ENCODE measurements around the gene LIPA.

The LIPA gene

DNA sequence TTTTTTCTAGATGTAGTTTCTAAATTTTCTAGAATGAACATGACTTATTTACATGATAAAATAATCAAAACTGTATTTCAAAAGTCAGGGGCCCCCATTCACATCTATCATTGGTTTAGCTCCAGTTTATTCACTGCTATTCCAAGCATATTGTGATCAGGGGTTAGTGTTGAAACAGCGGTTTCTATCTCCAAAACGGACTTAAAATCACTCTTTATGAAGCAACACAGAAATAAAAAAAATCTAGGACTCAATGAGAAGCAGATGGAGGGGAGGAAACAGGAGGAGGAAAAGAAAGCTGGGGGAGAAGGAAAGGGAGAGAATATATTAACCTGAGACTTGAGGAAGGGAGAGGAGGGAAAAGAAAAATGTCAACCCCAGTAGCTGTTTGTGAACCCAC lies 29.7 kb downstream of the LIPA start:
- no peak overlapping the region for H3K14ac ChIP-seq (ENCODE audit: low read length in 2 of 2)
- no peaks in the 10 kb centered on the region for H3K4me1 ChIP-seq (ENCODE audit: control insufficient read depth, insufficient read depth, low read depth, low read length)
- H3K23ac ChIP-seq (ENCODE audit: low read length in 2 of 2): no peak overlapping the region
- WGBS: 95% methylated on average over 2 of the region's 2 CpGs
- H2BK120ac ChIP-seq (ENCODE audit: low read depth, low read length): no peak overlapping the region
- DNase-seq: no peak
- no peaks in the 10 kb centered on the region for H3K27me3 ChIP-seq (ENCODE audit: control insufficient read depth in 1 of 2, insufficient read depth in 1 of 2, low read length in 2 of 2)
- H3K18ac ChIP-seq (ENCODE audit: low read depth in 1 of 2, low read length in 2 of 2): no peak overlapping the region
- no peak overlapping the region for H2BK12ac ChIP-seq (ENCODE audit: low read length in 2 of 2)
- H3K36me3 ChIP-seq (ENCODE audit: control insufficient read depth in 1 of 2, insufficient read depth in 2 of 2, low read depth in 1 of 2, low read length in 2 of 2): peaks cover 3 to 65% of the 10 kb centered on the region in 2 experiments
- no peak overlapping the region for H2AFZ ChIP-seq (ENCODE audit: low read depth, low read length)
- H2BK15ac ChIP-seq (ENCODE audit: low read depth, poor library complexity, severe bottlenecking): no peak overlapping the region
- H3K9ac ChIP-seq (ENCODE audit: low read length): peak overlapping the region; percentile 31
- no peaks in the 10 kb centered on the region for H3K9me3 ChIP-seq (ENCODE audit: control insufficient read depth, low read length)
- no peak overlapping the region for H4K8ac ChIP-seq (ENCODE audit: low read length)
- no peak overlapping the region for H3K4me3 ChIP-seq (ENCODE audit: insufficient read depth in 1 of 2, low read depth in 1 of 2, low read length in 2 of 2)
- no peaks in the 10 kb centered on the region for H3K79me1 ChIP-seq (replicated peaks; ENCODE audit: low read length, poor library complexity, severe bottlenecking)
- no peak overlapping the region for H4K91ac ChIP-seq (ENCODE audit: low read length)
- H3K4me2 ChIP-seq (ENCODE audit: low read length, poor library complexity, severe bottlenecking): no peak overlapping the region
- H2AK5ac ChIP-seq (ENCODE audit: low read length, severe bottlenecking): no peak overlapping the region
- H3K27ac ChIP-seq (ENCODE audit: low read length, poor library complexity, severe bottlenecking): no peak overlapping the region
- H2BK5ac ChIP-seq (ENCODE audit: low read depth, low read length, poor library complexity, severe bottlenecking): no peak overlapping the region
- H3K4ac ChIP-seq (ENCODE audit: low read depth in 1 of 2, low read length in 2 of 2): no peak overlapping the region

DNA sequence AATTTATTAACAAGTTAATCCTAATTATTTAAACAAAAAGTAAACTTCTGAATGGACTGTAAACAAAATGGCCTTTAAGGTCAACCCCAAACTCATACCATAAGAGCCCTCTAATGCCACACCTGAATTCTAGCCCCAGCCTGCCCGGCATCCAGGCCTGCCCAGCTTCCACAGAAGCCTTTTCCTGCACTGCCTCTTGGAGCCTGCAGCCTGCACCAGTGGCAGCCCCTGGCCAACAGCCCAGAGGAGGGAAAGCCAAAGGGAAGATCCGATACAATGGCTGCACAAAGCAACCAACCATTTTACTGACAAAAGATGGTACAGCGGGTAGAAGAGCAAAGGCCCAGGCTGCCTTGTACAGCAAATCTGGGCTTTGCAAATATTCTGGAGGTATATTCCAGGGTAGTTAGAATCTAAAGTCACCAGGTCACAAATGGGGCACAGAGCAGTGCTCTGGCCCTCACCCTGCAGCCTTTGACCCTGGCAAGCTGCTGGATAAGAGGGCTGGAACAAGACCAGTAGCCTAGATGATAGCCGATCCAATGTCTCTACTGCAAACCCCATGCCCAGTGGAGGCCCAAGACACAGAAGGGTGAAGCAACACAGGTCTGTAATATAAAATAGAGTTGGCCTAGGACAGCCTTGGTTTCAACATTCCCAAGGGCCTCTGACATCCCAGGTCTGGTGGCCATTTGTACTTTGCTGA lies 31.9 kb downstream of the LIPA start:
- Histone ChIP-seq H3K27me3 (ENCODE audit: control insufficient read depth in 1 of 2, insufficient read depth in 1 of 2, low read length in 2 of 2) (no peaks in the 10 kb centered on the region), H4K8ac (ENCODE audit: low read length) (no peak overlapping the region), H3K9me3 (ENCODE audit: control insufficient read depth, low read length) (no peaks in the 10 kb centered on the region), H2BK120ac (ENCODE audit: low read depth, low read length) (no peak overlapping the region), H3K18ac (ENCODE audit: low read depth in 1 of 2, low read length in 2 of 2) (no peak overlapping the region), H2BK12ac (ENCODE audit: low read length in 2 of 2) (no peak overlapping the region), H2BK5ac (ENCODE audit: low read depth, low read length, poor library complexity, severe bottlenecking) (no peak overlapping the region), H2AK5ac (ENCODE audit: low read length, severe bottlenecking) (no peak overlapping the region), H3K36me3 (ENCODE audit: control insufficient read depth in 1 of 2, insufficient read depth in 2 of 2, low read depth in 1 of 2, low read length in 2 of 2) (peaks cover 3 to 62% of the 10 kb centered on the region in 2 experiments), H2BK15ac (ENCODE audit: low read depth, poor library complexity, severe bottlenecking) (no peak overlapping the region), H3K9ac (ENCODE audit: low read length) (no peak overlapping the region), H2AFZ (ENCODE audit: low read depth, low read length) (no peak overlapping the region), H3K4me3 (ENCODE audit: insufficient read depth in 1 of 2, low read depth in 1 of 2, low read length in 2 of 2) (no peak overlapping the region), H3K4me1 (ENCODE audit: control insufficient read depth, insufficient read depth, low read depth, low read length) (no peaks in the 10 kb centered on the region), H3K14ac (ENCODE audit: low read length in 2 of 2) (no peak overlapping the region), H3K79me1 (replicated peaks; ENCODE audit: low read length, poor library complexity, severe bottlenecking) (no peaks in the 10 kb centered on the region), H4K91ac (ENCODE audit: low read length) (no peak overlapping the region), H3K23ac (ENCODE audit: low read length in 2 of 2) (no peak overlapping the region), H3K4me2 (ENCODE audit: low read length, poor library complexity, severe bottlenecking) (no peak overlapping the region), H3K4ac (ENCODE audit: low read depth in 1 of 2, low read length in 2 of 2) (no peak overlapping the region), H3K27ac (ENCODE audit: low read length, poor library complexity, severe bottlenecking) (no peak overlapping the region)
- WGBS: 97% methylated on average over 4 of the region's 4 CpGs
- DNase-seq: no peak

DNA sequence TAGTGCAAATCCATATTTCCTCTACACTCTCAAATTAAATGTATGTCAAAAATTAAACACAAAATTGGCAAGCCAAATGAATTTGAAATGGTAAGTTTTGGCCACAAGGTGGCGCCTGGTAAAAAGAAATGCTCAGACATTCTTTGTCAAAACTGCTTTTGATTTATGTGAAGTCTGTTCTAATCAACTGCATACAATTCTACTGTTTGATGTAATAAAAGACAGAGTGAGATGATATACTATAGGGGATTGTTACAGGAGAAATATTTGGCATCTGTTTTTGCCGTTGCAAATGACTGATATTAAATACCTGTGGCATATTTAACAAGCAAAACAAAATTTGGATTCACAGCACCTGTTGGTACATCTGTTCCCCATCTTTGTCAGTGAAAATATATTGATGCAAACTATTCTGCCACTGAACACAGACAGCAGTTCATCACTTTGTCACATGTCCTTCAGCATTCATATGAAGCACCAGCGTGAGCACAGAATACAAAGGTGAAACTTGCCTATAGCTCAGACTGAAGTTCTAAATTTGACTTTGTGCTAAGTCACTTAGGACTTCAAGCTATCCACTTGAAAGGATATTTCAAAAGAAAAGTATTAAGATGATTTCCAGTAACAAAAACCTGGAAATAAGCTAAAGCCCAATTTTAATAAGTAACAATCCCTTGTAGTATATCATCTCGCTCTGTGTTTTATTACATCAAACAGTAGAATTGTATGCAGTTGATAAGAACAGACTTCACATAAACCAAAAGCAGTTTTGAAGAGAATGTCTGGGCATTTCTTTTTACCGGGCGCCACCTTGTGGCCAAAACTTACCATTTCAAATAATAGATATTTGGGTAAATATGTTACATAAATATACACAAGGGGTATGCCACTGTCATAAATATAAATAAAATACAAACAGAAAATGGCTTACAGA lies 34.3 kb downstream of the LIPA start:
- Histone ChIP-seq H2AK5ac (ENCODE audit: low read length, severe bottlenecking) (no peak overlapping the region), H3K79me1 (replicated peaks; ENCODE audit: low read length, poor library complexity, severe bottlenecking) (no peaks in the 10 kb centered on the region), H3K4me2 (ENCODE audit: low read length, poor library complexity, severe bottlenecking) (no peak overlapping the region), H2BK5ac (ENCODE audit: low read depth, low read length, poor library complexity, severe bottlenecking) (no peak overlapping the region), H3K36me3 (ENCODE audit: control insufficient read depth in 1 of 2, insufficient read depth in 2 of 2, low read depth in 1 of 2, low read length in 2 of 2) (peaks cover 3 to 54% of the 10 kb centered on the region in 2 experiments), H2BK12ac (ENCODE audit: low read length in 2 of 2) (no peak overlapping the region), H3K4me1 (ENCODE audit: control insufficient read depth, insufficient read depth, low read depth, low read length) (no peaks in the 10 kb centered on the region), H2BK120ac (ENCODE audit: low read depth, low read length) (no peak overlapping the region), H2BK15ac (ENCODE audit: low read depth, poor library complexity, severe bottlenecking) (no peak overlapping the region), H4K8ac (ENCODE audit: low read length) (no peak overlapping the region), H2AFZ (ENCODE audit: low read depth, low read length) (no peak overlapping the region), H3K4me3 (ENCODE audit: insufficient read depth in 1 of 2, low read depth in 1 of 2, low read length in 2 of 2) (no peak overlapping the region), H3K9me3 (ENCODE audit: control insufficient read depth, low read length) (no peaks in the 10 kb centered on the region), H3K4ac (ENCODE audit: low read depth in 1 of 2, low read length in 2 of 2) (no peak overlapping the region), H3K14ac (ENCODE audit: low read length in 2 of 2) (no peak overlapping the region), H3K18ac (ENCODE audit: low read depth in 1 of 2, low read length in 2 of 2) (no peak overlapping the region), H4K91ac (ENCODE audit: low read length) (no peak overlapping the region), H3K27ac (ENCODE audit: low read length, poor library complexity, severe bottlenecking) (no peak overlapping the region), H3K27me3 (ENCODE audit: control insufficient read depth in 1 of 2, insufficient read depth in 1 of 2, low read length in 2 of 2) (no peaks in the 10 kb centered on the region), H3K23ac (ENCODE audit: low read length in 2 of 2) (no peak overlapping the region), H3K9ac (ENCODE audit: low read length) (peak overlapping the region; percentile 47)
- whole genome bisulfite sequencing: 38% methylated on average over 3 of the region's 6 CpGs
- peak; percentile 72 for DNase-seq

DNA sequence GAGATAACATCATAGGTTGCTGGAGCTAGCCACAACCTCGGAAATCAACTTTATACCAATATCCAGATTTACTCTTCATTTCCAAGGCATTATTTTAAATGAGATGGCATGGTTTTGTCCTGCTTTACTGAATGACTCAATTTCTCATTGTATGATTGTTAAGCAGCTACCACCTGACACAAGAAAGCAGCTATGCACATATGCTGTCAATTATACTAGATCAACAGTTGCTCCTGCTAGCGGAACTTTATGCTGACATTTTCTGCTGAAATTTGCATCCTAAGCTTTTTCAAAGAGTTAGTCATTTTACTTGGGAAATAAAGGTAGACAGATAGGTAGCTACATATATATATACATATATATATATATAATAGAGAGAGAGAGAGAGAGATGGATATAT lies 35.5 kb downstream of the LIPA start:
- no peak overlapping the region for H2BK120ac ChIP-seq (ENCODE audit: low read depth, low read length)
- no peaks in the 10 kb centered on the region for H3K4me1 ChIP-seq (ENCODE audit: control insufficient read depth, insufficient read depth, low read depth, low read length)
- H3K18ac ChIP-seq (ENCODE audit: low read depth in 1 of 2, low read length in 2 of 2): no peak overlapping the region
- no peak overlapping the region for H4K8ac ChIP-seq (ENCODE audit: low read length)
- H3K4me2 ChIP-seq (ENCODE audit: low read length, poor library complexity, severe bottlenecking): no peak overlapping the region
- no peak overlapping the region for H2AFZ ChIP-seq (ENCODE audit: low read depth, low read length)
- H3K9me3 ChIP-seq (ENCODE audit: control insufficient read depth, low read length): no peaks in the 10 kb centered on the region
- no peak overlapping the region for H2BK15ac ChIP-seq (ENCODE audit: low read depth, poor library complexity, severe bottlenecking)
- peak overlapping the region; percentile 26 for H3K9ac ChIP-seq (ENCODE audit: low read length)
- H3K79me1 ChIP-seq (replicated peaks; ENCODE audit: low read length, poor library complexity, severe bottlenecking): no peaks in the 10 kb centered on the region
- H3K36me3 ChIP-seq (ENCODE audit: control insufficient read depth in 1 of 2, insufficient read depth in 2 of 2, low read depth in 1 of 2, low read length in 2 of 2): peaks cover 3 to 51% of the 10 kb centered on the region in 2 experiments
- no peak overlapping the region for H3K4ac ChIP-seq (ENCODE audit: low read depth in 1 of 2, low read length in 2 of 2)
- no peak overlapping the region for H2BK5ac ChIP-seq (ENCODE audit: low read depth, low read length, poor library complexity, severe bottlenecking)
- H2AK5ac ChIP-seq (ENCODE audit: low read length, severe bottlenecking): no peak overlapping the region
- WGBS: no CpG with 5 or more reads among the region's 2 CpGs
- DNase-seq: no peak
- no peak overlapping the region for H3K23ac ChIP-seq (ENCODE audit: low read length in 2 of 2)
- no peaks in the 10 kb centered on the region for H3K27me3 ChIP-seq (ENCODE audit: control insufficient read depth in 1 of 2, insufficient read depth in 1 of 2, low read length in 2 of 2)
- no peak overlapping the region for H3K27ac ChIP-seq (ENCODE audit: low read length, poor library complexity, severe bottlenecking)
- H3K4me3 ChIP-seq (ENCODE audit: insufficient read depth in 1 of 2, low read depth in 1 of 2, low read length in 2 of 2): no peak overlapping the region
- H3K14ac ChIP-seq (ENCODE audit: low read length in 2 of 2): no peak overlapping the region
- H4K91ac ChIP-seq (ENCODE audit: low read length): no peak overlapping the region
- H2BK12ac ChIP-seq (ENCODE audit: low read length in 2 of 2): no peak overlapping the region
